Measurements from ENCODE around the gene ITPR3. TPM values are rescaled to one million over a fixed set of nuclear protein-coding genes. Genes with fewer than 3 reads are reported as not detected.

ITPR3 gene
- total RNA-seq, 1 donor from 2014 or later: 42.9 TPM

- peaks cover 5% of the 10 kb centered on the region for H3K27me3 Mint-ChIP-seq (ENCODE audit: insufficient read depth)
- DNase-seq (ENCODE audit: low spot score): no peak
- no peak overlapping the region for H3K4me3 Mint-ChIP-seq
- no peaks in the 10 kb centered on the region for H3K36me3 Mint-ChIP-seq (ENCODE audit: low read depth)
- H3K4me1 Mint-ChIP-seq (ENCODE audit: low read depth): no peaks in the 10 kb centered on the region
- no peak overlapping the region for H3K27ac Mint-ChIP-seq
- intact Hi-C loops (cut with micrococcal nuclease): no loop called here
- H3K9me3 Mint-ChIP-seq: no peaks in the 10 kb centered on the region
Observed at GRCh38 chr6:33731035-33731434, 109.9 kb downstream of the ITPR3 start.

- H3K27ac Mint-ChIP-seq: no peak overlapping the region
- H3K4me3 Mint-ChIP-seq: no peak overlapping the region
- H3K9me3 Mint-ChIP-seq: no peaks in the 10 kb centered on the region
- H3K36me3 Mint-ChIP-seq (ENCODE audit: low read depth): no peaks in the 10 kb centered on the region
- intact Hi-C loops (cut with micrococcal nuclease): no loop called here
- H3K27me3 Mint-ChIP-seq (ENCODE audit: insufficient read depth): peaks cover 5% of the 10 kb centered on the region
- no peak for DNase-seq (ENCODE audit: low spot score)
- no peaks in the 10 kb centered on the region for H3K4me1 Mint-ChIP-seq (ENCODE audit: low read depth)
Observed at GRCh38 chr6:33731751-33732282, 110.7 kb downstream of the ITPR3 start.

GRCh38 chr6:33732385-33732784 is 111.3 kb downstream of the ITPR3 start:
- Mint-ChIP-seq H3K36me3 (ENCODE audit: low read depth) (no peaks in the 10 kb centered on the region), H3K4me1 (ENCODE audit: low read depth) (no peaks in the 10 kb centered on the region), H3K27ac (no peak overlapping the region)

GRCh38 chr6:33732817-33733708 is 111.9 kb downstream of the ITPR3 start:
- Mint-ChIP-seq H3K4me3 (no peak overlapping the region), H3K27me3 (ENCODE audit: insufficient read depth) (peaks cover 5% of the 10 kb centered on the region), H3K36me3 (ENCODE audit: low read depth) (no peaks in the 10 kb centered on the region), H3K4me1 (ENCODE audit: low read depth) (no peaks in the 10 kb centered on the region), H3K9me3 (no peaks in the 10 kb centered on the region), H3K27ac (no peak overlapping the region)
- intact Hi-C loops (cut with micrococcal nuclease): no loop called here
- no peak for DNase-seq (ENCODE audit: low spot score)

More at GRCh38 chr6:33732385-33732784, 111.3 kb downstream of the ITPR3 start:
- H3K4me3 Mint-ChIP-seq: no peak overlapping the region
- intact Hi-C loops (cut with micrococcal nuclease): no loop called here
- H3K27me3 Mint-ChIP-seq (ENCODE audit: insufficient read depth): peaks cover 5% of the 10 kb centered on the region
- no peak for DNase-seq (ENCODE audit: low spot score)
- no peaks in the 10 kb centered on the region for H3K9me3 Mint-ChIP-seq

- intact Hi-C loops (cut with micrococcal nuclease): no loop called here
- Mint-ChIP-seq H3K27me3 (ENCODE audit: insufficient read depth) (peaks cover 4% of the 10 kb centered on the region), H3K4me1 (ENCODE audit: low read depth) (no peaks in the 10 kb centered on the region), H3K4me3 (no peak overlapping the region), H3K27ac (no peak overlapping the region), H3K36me3 (ENCODE audit: low read depth) (no peaks in the 10 kb centered on the region), H3K9me3 (no peaks in the 10 kb centered on the region)
- no peak for DNase-seq (ENCODE audit: low spot score)
Observed at GRCh38 chr6:33733709-33734007, 112.5 kb downstream of the ITPR3 start.

GRCh38 chr6:33735216-33735615 is 114.1 kb downstream of the ITPR3 start:
- intact Hi-C loops (cut with micrococcal nuclease): no loop called here
- H3K36me3 Mint-ChIP-seq (ENCODE audit: low read depth): no peaks in the 10 kb centered on the region
- H3K4me1 Mint-ChIP-seq (ENCODE audit: low read depth): no peaks in the 10 kb centered on the region
- no peak for DNase-seq (ENCODE audit: low spot score)
- H3K27me3 Mint-ChIP-seq (ENCODE audit: insufficient read depth): peaks cover 2% of the 10 kb centered on the region
- no peaks in the 10 kb centered on the region for H3K9me3 Mint-ChIP-seq
- H3K4me3 Mint-ChIP-seq: no peak overlapping the region
- no peak overlapping the region for H3K27ac Mint-ChIP-seq

GRCh38 chr6:33737267-33738026 is 116.3 kb downstream of the ITPR3 start:
- H3K27me3 Mint-ChIP-seq (ENCODE audit: insufficient read depth): peaks cover 5% of the 10 kb centered on the region
- no peaks in the 10 kb centered on the region for H3K4me1 Mint-ChIP-seq (ENCODE audit: low read depth)
- no peaks in the 10 kb centered on the region for H3K36me3 Mint-ChIP-seq (ENCODE audit: low read depth)
- intact Hi-C loops (cut with micrococcal nuclease): no loop called here
- H3K27ac Mint-ChIP-seq: no peak overlapping the region
- DNase-seq (ENCODE audit: low spot score): no peak
- H3K9me3 Mint-ChIP-seq: no peaks in the 10 kb centered on the region
- no peak overlapping the region for H3K4me3 Mint-ChIP-seq

GRCh38 chr6:33738153-33738552 is 117.0 kb downstream of the ITPR3 start:
- H3K27ac Mint-ChIP-seq: no peak overlapping the region
- no peak overlapping the region for H3K4me3 Mint-ChIP-seq
- DNase-seq (ENCODE audit: low spot score): no peak
- intact Hi-C loops (cut with micrococcal nuclease): no loop called here
- H3K27me3 Mint-ChIP-seq (ENCODE audit: insufficient read depth): peaks cover 5% of the 10 kb centered on the region
- H3K36me3 Mint-ChIP-seq (ENCODE audit: low read depth): no peaks in the 10 kb centered on the region
- H3K4me1 Mint-ChIP-seq (ENCODE audit: low read depth): no peaks in the 10 kb centered on the region
- no peaks in the 10 kb centered on the region for H3K9me3 Mint-ChIP-seq

- Mint-ChIP-seq H3K27ac (no peak overlapping the region), H3K9me3 (no peaks in the 10 kb centered on the region), H3K36me3 (ENCODE audit: low read depth) (no peaks in the 10 kb centered on the region), H3K27me3 (ENCODE audit: insufficient read depth) (peaks cover 9% of the 10 kb centered on the region), H3K4me3 (no peak overlapping the region), H3K4me1 (ENCODE audit: low read depth) (no peaks in the 10 kb centered on the region)
- DNase-seq (ENCODE audit: low spot score): no peak
- intact Hi-C loops (cut with micrococcal nuclease): no loop called here
Observed at GRCh38 chr6:33738879-33739278, 117.8 kb downstream of the ITPR3 start.

GRCh38 chr6:33739571-33739970 is 118.4 kb downstream of the ITPR3 start:
- no peak overlapping the region for H3K4me3 Mint-ChIP-seq
- H3K36me3 Mint-ChIP-seq (ENCODE audit: low read depth): no peaks in the 10 kb centered on the region
- H3K27ac Mint-ChIP-seq: no peak overlapping the region
- no peaks in the 10 kb centered on the region for H3K9me3 Mint-ChIP-seq
- intact Hi-C loops (cut with micrococcal nuclease): no loop called here
- peaks cover 13% of the 10 kb centered on the region for H3K27me3 Mint-ChIP-seq (ENCODE audit: insufficient read depth)
- H3K4me1 Mint-ChIP-seq (ENCODE audit: low read depth): no peaks in the 10 kb centered on the region
- no peak for DNase-seq (ENCODE audit: low spot score)

- H3K36me3 Mint-ChIP-seq (ENCODE audit: low read depth): no peaks in the 10 kb centered on the region
- H3K4me3 Mint-ChIP-seq: no peak overlapping the region
- intact Hi-C loops (cut with micrococcal nuclease): loop anchor here (5.0 kb wide), 1 partner anchor 153 kb away; no protein-coding TSS in a partner anchor
- no peak for DNase-seq (ENCODE audit: low spot score)
- H3K27me3 Mint-ChIP-seq (ENCODE audit: insufficient read depth): peaks cover 13% of the 10 kb centered on the region
- H3K4me1 Mint-ChIP-seq (ENCODE audit: low read depth): no peaks in the 10 kb centered on the region
- no peak overlapping the region for H3K27ac Mint-ChIP-seq
- no peaks in the 10 kb centered on the region for H3K9me3 Mint-ChIP-seq
Observed at GRCh38 chr6:33740204-33740608, 119.1 kb downstream of the ITPR3 start.

- Mint-ChIP-seq H3K9me3 (no peaks in the 10 kb centered on the region), H3K4me1 (ENCODE audit: low read depth) (no peaks in the 10 kb centered on the region), H3K36me3 (ENCODE audit: low read depth) (no peaks in the 10 kb centered on the region), H3K27ac (no peak overlapping the region), H3K27me3 (ENCODE audit: insufficient read depth) (peaks cover 13% of the 10 kb centered on the region), H3K4me3 (no peak overlapping the region)
- intact Hi-C loops (cut with micrococcal nuclease): loop anchor here (5.0 kb wide), 1 partner anchor 153 kb away; no protein-coding TSS in a partner anchor
- DNase-seq (ENCODE audit: low spot score): no peak
Observed at GRCh38 chr6:33740794-33741193, 119.7 kb downstream of the ITPR3 start.

GRCh38 chr6:33742092-33742491 is 121.0 kb downstream of the ITPR3 start:
- Mint-ChIP-seq H3K27ac (no peak overlapping the region), H3K27me3 (ENCODE audit: insufficient read depth) (peaks cover 13% of the 10 kb centered on the region), H3K4me3 (no peak overlapping the region), H3K4me1 (ENCODE audit: low read depth) (no peaks in the 10 kb centered on the region), H3K36me3 (ENCODE audit: low read depth) (no peaks in the 10 kb centered on the region), H3K9me3 (no peaks in the 10 kb centered on the region)
- intact Hi-C loops (cut with micrococcal nuclease): loop anchor here (5.0 kb wide), 1 partner anchor 155 kb away; no protein-coding TSS in a partner anchor
- DNase-seq (ENCODE audit: low spot score): no peak
